NCI-H446 (cell line): Measurements from ENCODE around the gene SPTBN4.
"Not testable (repeated sequence)": the region's sequence is repeated elsewhere in the genome, so short reads cannot be mapped to it uniquely, and the experiment has no call there.

ENCODE experiments used
- DNase-seq, 2 experiments: peaks; one replicate each; lab custom pipeline; 2025; lab: John Stamatoyannopoulos, UW

The SPTBN4 gene

DNA sequence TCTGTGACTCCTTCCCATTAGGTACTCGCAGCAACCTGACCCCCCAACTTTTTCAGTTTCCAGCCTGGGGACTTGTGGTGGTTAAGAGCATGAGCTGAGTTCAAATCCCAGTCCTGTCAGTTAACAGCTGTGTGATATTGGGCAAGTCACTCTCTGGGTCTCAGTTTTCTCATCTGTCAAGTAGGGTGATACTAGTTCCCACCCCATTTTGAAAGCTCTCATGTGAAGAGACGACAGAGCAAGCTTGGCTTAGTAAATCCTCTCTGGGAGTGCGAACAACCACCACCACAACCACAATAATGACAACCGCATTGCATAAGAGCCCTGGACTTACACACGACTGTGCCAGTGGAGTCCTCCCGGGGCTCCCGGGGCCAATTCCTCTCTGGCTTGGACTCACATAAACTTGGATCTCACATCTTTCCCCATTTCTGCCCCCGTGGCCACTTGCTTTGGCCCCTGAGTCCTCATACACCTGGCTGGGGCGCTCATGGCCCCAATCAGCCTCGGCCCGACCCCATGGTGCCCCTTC lies 1.7 kb upstream of the SPTBN4 start:
- DNase-seq: peak; percentile 22 to 25

DNA sequence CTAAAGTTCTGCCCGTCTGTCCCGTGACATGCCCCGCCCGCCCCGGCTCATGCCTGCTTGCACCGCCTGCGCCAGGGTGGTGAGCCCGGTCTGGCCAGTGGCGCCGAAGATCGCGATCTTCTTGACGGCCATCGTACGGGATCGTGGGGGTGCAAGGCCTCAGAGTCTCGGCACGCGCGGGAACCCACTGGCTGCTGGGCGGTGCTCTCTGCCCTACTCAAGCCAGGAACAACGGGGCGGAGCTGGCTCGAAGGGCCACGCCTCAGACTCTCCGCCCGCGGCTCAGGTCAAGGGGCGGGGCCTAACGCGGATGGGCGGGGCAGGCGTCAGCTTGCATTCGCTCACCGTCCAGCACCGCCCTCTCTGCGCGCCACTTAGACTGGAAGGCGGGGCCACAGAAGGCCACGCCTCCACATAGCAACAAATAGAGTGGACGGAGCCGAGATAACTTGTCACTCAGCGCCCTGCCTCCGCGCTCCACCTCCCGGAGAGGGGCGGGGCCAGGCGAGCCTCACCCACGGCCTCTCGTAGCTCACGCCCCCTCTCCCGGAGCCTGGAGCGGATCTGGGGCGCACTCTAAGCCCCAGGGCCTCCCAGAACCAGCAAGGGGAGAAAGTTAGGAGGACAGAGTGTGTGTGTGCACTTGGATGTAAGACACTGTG lies 1.1 kb upstream of the SPTBN4 start, which contains the start of gene BLVRB:
Gene BLVRB (minus strand): TSS at position 189 of the 662 bp plus-strand sequence. CDS start 57 bp downstream, at position 132.
- DNase-seq: peak; percentile 95 to 99

DNA sequence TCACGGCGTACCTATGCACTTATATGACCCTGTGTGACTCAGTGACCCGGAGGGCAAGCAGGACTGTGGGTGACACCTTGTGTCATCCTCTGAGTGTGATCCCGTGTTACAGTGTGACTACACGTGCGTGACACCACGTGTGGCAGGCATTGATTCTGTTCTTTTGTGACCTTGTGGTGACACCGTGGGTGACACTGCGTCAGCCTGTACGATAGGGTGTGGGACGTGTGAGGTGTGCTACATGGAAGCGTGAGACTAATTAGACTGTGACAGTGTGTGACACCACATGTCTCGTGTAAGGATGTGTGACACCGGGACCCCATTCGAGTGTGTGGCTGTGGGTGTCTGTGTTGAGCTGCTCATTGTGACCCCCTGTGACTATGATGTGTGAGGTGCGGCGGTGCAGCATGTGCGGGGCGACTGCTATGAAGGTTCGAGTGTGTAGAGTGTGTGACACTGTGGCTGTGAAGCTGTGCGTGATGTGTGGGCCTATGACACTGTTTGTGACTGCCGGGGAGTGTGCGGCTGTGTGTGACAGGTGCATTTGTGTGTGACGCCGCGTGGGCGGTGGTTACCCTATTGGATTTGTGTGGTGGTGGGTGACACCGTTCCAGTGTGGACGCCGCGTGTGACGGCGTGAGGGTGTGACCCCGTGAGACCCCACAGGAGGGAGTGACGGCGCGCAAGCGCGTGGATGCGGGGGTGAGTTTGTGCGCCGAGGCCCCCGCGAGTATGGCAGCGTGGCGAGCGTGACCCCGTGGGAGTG lies 399 bp upstream of the SPTBN4 start:
- DNase-seq: no peak

DNA sequence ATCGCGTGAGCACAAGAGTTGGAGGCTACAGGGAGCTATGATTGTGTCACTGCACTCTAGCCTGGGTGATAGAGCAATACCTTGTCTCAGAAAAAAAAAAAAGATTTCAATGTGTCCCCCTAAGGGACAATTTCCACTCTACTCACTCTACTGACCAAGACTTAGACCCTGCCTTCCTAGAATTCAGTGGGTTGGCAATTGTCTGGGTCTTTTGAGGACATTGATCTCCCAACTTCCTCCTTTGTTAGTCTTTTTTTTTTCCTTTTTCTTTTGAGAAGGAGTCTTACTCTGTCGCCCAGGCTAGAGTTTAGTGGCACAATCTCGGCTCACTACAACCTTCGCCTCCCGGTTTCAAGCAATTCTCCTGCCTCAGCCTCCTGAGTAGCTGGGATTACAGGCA lies 2.2 kb downstream of the SPTBN4 start:
- no peak for DNase-seq

DNA sequence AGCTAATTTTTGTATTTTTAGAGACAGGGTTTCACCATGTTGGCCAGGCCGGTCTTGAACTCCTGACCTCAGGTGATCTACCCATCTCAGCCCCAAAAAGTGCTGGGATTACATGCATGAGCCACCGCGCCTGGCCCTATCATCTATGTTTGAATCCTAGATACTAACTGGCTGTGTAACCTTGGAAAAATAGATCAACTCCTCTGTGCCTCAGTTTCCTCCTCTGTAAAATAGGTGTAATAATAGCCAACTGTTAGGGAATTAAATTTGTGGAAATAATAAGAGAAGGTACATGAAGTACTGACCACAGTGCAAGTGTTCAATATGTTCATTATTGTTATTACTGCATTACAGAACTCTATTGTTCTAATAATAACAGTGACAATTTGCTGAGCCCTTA lies 4.3 kb downstream of the SPTBN4 start:
- no peak for DNase-seq

DNA sequence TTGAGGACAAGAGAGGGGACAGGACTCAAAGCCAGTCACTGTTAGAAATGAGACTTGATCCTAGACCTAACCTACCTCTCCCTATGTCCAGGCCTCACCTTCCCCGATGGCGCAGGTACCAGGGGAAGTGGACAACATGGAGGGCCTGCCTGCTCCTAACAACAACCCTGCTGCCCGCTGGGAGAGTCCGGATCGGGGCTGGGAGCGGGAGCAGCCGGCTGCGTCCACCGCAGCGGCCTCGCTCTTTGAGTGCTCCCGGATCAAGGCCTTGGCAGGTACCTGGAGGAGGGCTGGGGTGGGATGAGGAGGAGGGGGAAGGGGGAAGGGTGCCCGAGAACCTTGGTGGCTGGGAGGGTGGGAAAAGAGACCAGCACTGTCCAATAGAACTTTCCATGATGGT lies 5.7 kb downstream of the SPTBN4 start:
- no peak for DNase-seq

DNA sequence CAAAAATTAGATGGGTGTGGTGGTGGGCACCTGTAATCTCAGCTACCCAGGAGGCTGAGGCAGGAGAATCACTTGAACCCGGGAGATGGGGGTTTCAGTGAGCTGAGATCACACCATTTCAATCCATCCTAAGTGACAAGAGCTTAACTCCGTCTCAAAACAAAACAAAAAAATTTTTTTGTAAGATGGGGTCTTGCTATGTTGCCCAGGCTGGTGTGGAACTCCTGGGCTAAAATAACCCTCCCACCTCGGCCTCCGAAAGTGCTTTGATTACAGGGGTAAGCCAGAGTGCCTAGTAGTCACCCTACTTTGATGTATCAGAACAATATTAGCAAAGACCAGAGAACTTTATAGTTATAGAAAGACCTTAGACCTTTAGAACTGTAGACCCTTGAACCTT lies 7.9 kb downstream of the SPTBN4 start:
- no peak for DNase-seq

DNA sequence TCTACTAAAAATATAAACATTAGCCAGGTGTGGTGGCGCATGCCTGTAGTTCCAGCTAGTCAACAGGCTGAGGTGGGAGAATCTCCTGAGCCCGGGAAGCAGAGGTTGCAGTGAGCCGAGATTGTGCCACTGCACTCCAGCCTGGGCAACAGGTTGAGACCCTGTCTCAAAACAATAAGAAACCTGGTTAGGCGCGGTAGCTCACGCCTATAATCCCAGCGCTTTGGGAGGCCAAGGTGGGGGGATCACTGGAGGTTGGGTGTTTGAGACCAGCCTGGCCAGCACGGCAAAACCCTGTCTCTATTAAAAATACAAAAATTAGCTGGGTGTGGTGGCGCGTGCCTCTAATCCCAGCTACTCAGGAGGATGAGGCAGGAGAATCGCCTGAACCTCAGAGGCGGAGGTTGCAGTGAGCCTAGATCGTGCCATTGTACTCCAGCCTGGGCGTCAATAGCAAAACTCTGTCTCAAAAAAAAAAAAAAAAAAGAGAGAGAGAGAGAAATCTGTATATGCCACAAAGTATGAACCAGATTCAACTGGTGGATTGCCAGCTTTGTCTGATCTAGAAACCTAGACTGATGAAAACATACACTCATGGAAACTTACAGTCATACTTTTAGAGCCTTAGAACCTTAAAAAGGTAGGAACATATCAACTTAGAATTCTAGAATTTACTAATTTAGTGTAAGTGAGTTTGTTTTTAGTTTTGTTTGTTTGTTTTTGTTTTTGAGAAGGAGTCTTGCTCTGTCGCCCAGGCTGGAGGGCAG lies 9.3 kb downstream of the SPTBN4 start:
- not testable (repeated sequence) for DNase-seq

DNA sequence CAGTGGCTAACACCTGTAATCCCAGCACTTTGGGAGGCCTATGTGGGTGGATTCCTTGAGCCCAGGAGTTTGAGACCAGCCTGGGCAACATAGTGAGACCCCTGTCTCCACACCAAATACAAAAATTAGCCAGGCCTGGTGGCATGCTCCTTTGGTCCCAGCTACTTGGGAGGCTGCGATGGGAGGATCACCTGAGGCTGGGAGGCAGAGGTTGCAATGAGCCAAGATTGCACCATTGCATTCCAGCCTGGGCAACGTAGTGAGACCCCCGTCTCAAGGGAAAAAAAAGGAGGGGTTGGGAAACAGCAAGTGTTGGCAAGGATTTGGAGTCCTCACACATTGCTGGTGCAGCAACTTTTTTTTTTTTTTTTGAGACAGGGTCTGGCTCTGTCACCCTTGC lies 19.2 kb downstream of the SPTBN4 start:
- no peak for DNase-seq

DNA sequence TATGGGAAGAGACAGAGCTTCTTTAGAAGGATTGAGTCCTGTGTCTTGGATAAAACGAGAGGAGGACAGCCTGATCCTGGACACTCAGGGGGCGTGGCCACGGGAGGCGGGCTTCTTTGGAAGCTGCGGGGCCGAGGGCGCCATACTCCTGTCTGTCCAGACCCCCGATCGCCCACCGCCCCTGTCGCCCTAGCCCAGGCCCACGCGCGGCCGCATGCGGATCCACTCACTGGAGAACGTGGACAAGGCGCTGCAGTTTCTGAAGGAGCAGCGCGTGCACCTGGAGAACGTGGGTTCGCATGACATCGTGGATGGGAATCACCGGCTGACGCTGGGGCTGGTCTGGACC lies 23.1 kb downstream of the SPTBN4 start:
- no peak for DNase-seq

DNA sequence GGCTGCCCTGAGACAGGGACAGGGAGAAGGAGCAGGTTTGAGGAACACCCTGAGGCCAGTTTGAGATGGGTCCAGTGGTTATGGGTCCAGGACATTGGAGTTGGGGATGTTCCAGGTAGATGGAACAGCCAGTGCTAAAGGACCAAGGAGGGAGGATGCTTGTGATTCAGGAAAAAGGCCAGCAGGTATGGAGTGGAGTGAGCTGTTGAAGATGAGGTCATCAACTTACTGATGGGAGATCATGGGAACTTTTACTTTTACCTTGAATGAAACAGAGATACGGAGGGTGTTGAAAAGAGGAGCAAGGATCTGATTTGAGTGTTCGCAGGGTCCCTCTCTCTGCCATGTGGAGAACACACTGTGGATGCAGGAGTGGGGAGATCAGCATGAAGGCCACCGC lies 25.5 kb downstream of the SPTBN4 start:
- no peak for DNase-seq

DNA sequence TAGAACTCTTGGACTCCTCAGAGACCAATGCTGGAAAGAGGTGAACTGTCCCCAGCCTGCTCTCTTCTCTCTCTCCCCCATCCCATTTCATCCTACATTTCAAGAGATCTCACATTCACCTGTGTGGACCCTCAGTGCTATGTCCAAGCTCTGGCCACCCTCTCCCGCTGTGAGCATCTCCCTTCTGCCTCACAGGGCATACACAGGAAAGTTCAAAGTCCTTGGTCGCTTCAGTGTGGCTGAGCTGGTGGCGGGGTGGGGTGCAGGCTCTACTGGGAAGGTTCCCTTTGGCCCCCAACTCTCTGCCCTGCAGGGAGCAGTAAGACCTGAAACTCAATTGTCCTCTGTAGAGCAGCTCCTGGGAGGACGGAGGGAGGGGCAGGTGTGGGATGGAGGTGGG lies 27.0 kb downstream of the SPTBN4 start:
- DNase-seq: no peak

DNA sequence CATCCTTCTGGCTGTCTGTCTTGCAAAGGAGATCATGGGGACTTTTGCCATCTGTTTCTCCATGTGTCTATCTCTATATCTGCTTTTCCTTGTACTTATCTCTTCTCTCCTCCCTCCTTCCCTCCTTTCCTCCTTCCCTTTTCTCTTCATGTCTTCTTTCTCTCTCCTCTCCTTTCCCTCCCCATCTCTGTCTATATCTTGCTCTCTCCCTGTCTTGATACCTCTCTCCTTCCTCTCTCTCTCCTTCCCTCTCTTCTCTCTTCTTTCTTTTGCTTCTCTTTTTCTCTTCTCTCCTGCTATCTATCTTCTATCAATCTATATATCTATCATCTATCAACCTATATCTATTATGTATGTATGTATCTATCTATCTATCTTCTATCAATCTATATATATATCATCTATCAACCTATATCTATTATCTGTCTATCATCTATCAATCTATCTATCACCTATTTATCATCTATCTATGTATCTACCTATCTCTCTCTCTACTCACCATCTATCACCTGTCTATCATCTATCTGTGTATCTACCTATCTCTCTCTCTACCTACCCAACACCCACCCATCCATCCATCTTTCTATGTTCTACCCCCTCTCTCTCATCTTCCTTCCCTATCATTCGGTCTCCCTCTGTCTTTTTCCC lies 27.5 kb downstream of the SPTBN4 start:
- no peak for DNase-seq

DNA sequence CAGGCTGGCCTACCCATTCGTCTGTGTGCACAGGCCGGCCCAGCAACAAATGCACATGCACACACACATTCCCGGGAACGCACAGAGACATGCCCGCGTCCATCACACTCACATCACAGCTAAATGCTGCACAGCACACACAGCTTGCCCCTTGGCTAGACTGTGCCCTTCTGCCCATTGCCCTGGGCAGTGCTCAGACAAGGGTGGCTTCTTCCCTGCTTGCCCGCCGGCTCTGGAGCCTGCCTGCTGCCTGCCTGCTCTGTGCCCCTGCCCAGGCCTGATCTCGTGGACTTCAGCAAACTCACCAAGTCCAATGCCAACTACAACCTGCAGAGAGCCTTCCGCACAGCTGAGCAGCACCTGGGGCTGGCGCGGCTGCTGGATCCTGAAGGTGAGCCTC lies 30.4 kb downstream of the SPTBN4 start:
- no peak for DNase-seq

DNA sequence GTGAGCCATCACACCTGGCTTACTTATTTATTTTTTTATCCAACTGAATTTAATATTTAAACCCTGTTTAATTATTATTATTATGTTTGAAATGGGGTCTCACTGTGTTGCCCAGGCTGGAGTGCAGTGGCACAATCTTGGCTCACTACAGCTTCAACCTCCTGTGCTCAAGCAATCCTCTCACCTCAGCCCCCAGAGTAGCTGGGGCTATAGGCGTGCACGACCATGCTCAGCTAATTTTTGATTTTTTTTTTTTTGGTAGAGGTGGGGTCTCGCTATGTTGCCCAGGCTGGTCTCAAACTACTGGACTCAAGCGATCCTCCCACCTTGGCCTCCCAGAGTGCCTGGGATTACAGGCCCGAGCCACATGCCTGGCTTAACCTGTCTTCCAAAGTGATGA lies 32.5 kb downstream of the SPTBN4 start:
- DNase-seq: no peak

DNA sequence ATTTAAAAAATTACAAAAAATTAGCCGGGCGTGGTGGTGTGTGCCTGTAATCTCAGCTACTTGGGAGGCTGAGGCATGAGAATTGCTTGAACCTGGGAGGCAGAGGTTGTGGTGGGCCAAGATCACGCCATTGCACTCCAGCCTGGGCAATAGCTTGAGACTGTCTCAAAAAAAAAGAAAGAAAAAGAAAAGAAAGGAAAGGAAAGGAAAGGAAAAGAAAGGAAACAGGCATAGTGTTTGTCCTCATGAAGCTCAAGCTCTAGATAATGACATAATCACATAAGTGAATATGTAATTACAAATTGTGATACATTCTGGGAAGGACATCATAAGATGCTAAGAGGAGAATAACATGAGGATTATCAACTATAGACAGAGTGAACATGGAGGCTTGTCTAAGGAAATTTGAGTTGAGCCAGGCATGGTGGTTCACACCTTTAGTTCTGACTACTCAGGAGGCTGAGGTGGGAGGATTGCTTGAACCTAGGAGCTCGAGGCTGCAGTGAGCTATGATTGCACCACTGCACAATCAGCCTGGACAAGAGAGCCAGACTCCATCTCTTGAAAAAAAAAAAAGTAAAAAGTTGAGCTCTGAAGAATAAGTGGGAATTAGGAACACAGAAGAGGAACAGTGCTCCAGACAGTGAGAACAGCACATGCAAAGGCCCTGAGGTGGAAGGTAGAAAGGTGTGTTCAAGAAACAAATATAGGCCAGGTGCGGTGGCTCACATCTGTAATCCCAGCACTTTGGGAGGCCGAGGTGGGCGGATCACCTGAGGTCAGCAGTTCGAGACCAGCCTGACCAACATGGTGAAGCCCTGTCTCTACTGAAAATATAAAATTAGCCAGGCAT lies 34.1 kb downstream of the SPTBN4 start:
- not testable (repeated sequence) for DNase-seq

DNA sequence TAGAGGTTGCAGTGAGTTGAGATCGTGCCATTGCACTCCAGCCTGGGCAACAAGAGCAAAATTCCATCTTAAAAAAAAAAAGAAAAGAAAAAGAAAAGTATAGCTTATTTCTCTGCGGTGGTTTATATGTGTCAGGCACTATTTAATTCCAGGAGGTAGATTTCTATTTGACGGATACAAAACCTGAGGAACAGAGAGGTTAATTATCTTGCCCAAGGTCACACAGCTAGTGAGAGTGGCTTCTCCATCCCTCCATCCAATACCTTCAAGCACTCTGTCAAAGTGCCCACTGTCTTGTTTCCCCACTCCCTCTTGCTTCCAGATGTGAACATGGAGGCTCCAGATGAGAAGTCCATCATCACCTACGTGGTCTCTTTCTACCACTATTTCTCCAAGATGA lies 34.8 kb downstream of the SPTBN4 start:
- DNase-seq: no peak

DNA sequence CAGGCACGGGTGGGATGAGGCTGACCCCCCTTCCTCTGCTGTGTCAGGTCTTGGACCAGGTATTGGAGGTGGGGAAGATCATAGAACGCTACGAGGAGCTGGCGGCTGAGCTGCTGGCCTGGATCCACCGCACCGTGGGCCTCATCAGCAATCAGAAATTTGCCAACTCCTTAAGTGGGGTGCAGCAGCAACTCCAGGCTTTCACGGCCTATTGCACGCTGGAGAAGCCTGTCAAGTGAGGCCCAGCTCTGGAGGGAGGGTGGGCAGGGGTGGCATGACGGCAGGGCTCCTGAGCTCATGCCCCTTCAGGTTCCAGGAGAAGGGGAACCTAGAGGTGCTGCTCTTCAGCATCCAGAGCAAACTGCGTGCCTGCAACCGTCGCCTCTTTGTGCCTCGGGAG lies 35.3 kb downstream of the SPTBN4 start:
- no peak for DNase-seq

DNA sequence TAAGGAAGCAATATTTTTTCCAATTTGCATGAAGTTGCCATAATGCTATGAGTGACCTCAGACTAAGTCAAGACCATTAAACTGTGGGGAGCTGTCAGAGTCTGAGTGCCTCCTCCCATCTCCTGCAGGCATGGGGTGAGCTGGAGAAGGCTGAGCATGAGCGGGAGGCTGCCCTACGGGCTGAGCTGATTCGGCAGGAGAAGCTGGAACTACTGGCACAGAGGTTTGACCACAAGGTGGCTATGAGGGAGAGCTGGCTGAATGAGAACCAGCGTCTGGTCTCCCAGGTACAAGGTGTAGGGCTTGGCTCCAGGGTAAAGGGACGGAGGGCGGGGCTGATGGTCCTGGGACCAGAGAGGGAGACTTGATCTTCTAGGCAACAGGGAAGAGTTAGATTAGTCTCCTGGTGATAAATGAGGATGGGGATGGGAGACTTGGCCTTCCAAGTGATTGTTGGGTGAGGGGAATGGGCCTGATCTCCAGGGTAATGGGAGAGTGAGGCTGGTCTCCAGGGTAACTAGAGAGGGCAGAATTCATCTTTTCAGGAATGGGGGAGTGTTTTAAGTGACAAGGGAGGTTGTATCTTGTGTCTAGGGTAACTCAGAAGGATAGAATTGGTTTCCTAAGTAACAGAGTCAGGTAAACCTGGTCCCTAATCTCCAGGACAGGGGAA lies 36.0 kb downstream of the SPTBN4 start:
- DNase-seq: no peak

DNA sequence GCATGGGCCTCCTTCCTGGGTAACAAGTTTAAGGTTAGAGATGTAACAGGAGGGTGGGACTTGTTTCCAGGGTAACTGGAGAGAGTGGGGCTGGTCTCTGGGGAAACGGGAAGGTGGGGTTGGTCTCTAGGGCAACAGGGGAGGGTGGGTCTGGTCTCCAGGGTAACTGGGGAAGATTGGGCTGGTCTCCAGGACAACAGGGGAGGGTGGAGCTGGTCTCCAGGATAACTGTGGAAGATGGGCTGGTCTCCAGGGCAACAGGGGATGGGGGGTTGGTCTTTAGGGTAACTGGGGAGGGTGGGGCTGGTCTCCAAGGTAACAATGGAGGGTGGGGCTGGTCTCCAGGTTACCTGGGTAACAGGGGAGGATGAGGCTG lies 36.5 kb downstream of the SPTBN4 start:
- peak; percentile 6 to 23 for DNase-seq

DNA sequence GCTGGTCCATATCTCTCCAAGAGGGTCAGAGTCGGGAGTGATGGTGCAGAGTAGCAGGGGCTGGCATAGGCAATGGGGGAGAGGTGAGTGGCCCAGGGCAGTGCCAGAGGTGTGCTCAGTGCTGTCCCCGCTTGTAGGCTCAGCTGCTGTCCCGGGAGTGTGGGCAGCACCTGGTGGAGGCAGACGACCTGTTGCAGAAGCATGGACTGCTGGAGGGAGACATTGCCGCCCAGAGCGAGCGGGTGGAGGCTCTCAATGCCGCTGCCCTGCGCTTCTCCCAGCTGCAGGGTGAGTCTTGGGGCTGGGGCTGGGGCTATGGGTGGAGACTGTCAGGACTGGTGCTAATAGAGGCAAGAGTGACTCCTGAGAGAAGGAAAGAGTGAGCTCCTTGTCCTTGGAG lies 39.3 kb downstream of the SPTBN4 start:
- DNase-seq: no peak
